LNCaP clone FGC (cell line): ENCODE results near the gene DCP1A.
"Not testable (repeated sequence)": the region's sequence is repeated elsewhere in the genome, so short reads cannot be mapped to it uniquely, and the experiment has no call there.

Source experiments
- DNase-seq: peaks from one replicate; pipeline ENCODE4 v3.0.0-alpha.2; 2011; ENCODE audit warnings: low read depth
- H3K4me3 ChIP-seq: 2 replicates; pipeline ENCODE4 v1.5.1; 2011; ENCODE audit warnings: mild to moderate bottlenecking, low read depth, low read length, control low read depth
- TF ChIP-seq, protein P1 (sequence below): IDR thresholded peaks from 2 replicates; pipeline ENCODE4 v1.5.1; 2012; ENCODE audit warnings: mild to moderate bottlenecking; ENCODE audit not compliant: control insufficient read depth, insufficient read depth; ENCODE audit errors: extremely low read depth

The DCP1A gene

DNA sequence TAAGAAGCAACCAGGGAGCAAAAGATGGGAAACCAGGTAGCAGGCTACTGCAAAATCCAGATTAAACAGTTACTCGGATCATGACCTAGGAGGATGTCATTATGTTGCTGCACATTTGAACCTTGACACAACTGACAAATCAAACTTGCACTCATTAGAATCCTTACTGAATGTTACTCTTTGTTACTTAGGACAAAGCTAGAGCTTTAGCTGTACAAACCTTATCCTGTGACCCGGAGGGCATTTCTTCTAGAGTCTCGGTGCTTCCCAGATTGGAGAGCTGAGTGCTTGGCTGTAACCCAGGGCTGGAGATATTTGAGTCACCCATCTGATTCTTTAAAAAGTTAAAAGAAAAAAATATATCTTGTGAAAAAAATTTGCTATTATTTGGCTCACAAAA is 43.4 kb downstream of the DCP1A start:
- no peak overlapping the region for H3K4me3 ChIP-seq
- TF ChIP-seq, protein P1, sequence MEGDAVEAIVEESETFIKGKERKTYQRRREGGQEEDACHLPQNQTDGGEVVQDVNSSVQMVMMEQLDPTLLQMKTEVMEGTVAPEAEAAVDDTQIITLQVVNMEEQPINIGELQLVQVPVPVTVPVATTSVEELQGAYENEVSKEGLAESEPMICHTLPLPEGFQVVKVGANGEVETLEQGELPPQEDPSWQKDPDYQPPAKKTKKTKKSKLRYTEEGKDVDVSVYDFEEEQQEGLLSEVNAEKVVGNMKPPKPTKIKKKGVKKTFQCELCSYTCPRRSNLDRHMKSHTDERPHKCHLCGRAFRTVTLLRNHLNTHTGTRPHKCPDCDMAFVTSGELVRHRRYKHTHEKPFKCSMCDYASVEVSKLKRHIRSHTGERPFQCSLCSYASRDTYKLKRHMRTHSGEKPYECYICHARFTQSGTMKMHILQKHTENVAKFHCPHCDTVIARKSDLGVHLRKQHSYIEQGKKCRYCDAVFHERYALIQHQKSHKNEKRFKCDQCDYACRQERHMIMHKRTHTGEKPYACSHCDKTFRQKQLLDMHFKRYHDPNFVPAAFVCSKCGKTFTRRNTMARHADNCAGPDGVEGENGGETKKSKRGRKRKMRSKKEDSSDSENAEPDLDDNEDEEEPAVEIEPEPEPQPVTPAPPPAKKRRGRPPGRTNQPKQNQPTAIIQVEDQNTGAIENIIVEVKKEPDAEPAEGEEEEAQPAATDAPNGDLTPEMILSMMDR: no peak
- DNase-seq: no peak

GRCh38 chr3:53303549-53303948 is 43.8 kb downstream of the DCP1A start:
- no peak overlapping the region for H3K4me3 ChIP-seq
- no peak for DNase-seq
- TF ChIP-seq, protein P1: no peak

GRCh38 chr3:53300826-53301225 is 46.5 kb downstream of the DCP1A start:
- DNase-seq: no peak
- TF ChIP-seq, protein P1: no peak
- H3K4me3 ChIP-seq: no peak overlapping the region

DNA sequence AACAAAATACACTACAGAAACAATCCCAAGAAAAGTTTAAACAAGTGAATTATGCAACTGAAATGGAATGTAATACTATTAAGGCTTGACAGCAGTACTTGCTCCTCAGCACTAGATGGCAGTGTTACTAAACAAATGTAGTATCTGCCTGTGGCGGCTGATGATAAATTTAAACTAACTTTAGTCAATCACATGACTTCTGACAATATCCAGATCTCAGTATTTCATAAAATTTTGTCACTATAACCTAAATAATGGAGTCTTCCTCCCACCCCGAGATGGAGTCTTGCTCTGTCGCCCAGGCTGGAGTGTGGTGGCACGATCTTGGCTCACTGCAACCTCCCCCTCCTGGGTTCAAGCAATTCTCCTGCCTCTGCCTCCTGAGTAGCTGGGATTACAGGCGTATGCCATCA is 47.7 kb downstream of the DCP1A start:
- DNase-seq: peak; percentile 17
- H3K4me3 ChIP-seq: not testable (repeated sequence)

GRCh38 chr3:53295410-53295809 is 51.9 kb downstream of the DCP1A start:
- DNase-seq: no peak
- H3K4me3 ChIP-seq: no peak overlapping the region
- TF ChIP-seq, protein P1: no peak

More for the DNA sequence above, 47.7 kb downstream of the DCP1A start:
- TF ChIP-seq, protein P1: peak; percentile 91

- no peak overlapping the region for H3K4me3 ChIP-seq
- TF ChIP-seq, protein P1: no peak
- no peak for DNase-seq
These were observed 53.5 kb downstream of the DCP1A start for GRCh38 chr3:53293867-53294266.

- no peak overlapping the region for H3K4me3 ChIP-seq
- DNase-seq: no peak
- TF ChIP-seq, protein P1: no peak
These were observed 59.1 kb downstream of the DCP1A start for GRCh38 chr3:53288214-53288613.
